Kidney tubule cell (primary cell): ENCODE results near the gene GOLGA6L10.
A peak's percentile ranks its signal among the peaks of the same experiment; 100 is the strongest.
"Not testable (repeated sequence)": the region's sequence is repeated elsewhere in the genome, so short reads cannot be mapped to it uniquely, and the experiment has no call there.

Experiments
- DNase-seq: peaks from one replicate; pipeline ENCODE4 v3.0.0-alpha.2; 2018; ENCODE audit warnings: low spot score

Gene GOLGA6L10

GRCh38 chr15:82317516-82317915 lies 31.8 kb downstream of the GOLGA6L10 start:
- DNase-seq: not testable (repeated sequence)

- no peak for DNase-seq
These were observed 32.2 kb downstream of the GOLGA6L10 start for GRCh38 chr15:82317091-82317489.

- not testable (repeated sequence) for DNase-seq
These were observed 32.8 kb downstream of the GOLGA6L10 start for GRCh38 chr15:82316247-82317090.

GRCh38 chr15:82315519-82316246 lies 33.6 kb downstream of the GOLGA6L10 start:
- no peak for DNase-seq

GRCh38 chr15:82314769-82315518 lies 34.3 kb downstream of the GOLGA6L10 start:
- no peak for DNase-seq

GRCh38 chr15:82313951-82314768 lies 35.1 kb downstream of the GOLGA6L10 start:
- DNase-seq: not testable (repeated sequence)

- DNase-seq: no peak
These were observed 35.8 kb downstream of the GOLGA6L10 start for GRCh38 chr15:82313446-82313845.

- DNase-seq: no peak
These were observed 36.5 kb downstream of the GOLGA6L10 start for GRCh38 chr15:82312586-82313349.

GRCh38 chr15:82311321-82311720 lies 38.0 kb downstream of the GOLGA6L10 start:
- not testable (repeated sequence) for DNase-seq

GRCh38 chr15:82309802-82310201 lies 39.5 kb downstream of the GOLGA6L10 start:
- no peak for DNase-seq

GRCh38 chr15:82307714-82308081 lies 41.6 kb downstream of the GOLGA6L10 start:
- DNase-seq: no peak

GRCh38 chr15:82306791-82307713 lies 42.2 kb downstream of the GOLGA6L10 start:
- DNase-seq: no peak

GRCh38 chr15:82305621-82306048 lies 43.6 kb downstream of the GOLGA6L10 start:
- DNase-seq: no peak

GRCh38 chr15:82304778-82305090 lies 44.5 kb downstream of the GOLGA6L10 start:
- DNase-seq: no peak

GRCh38 chr15:82303956-82304777 lies 45.1 kb downstream of the GOLGA6L10 start:
- DNase-seq: no peak

- no peak for DNase-seq
These were observed 47.8 kb downstream of the GOLGA6L10 start for GRCh38 chr15:82301296-82302016.

GRCh38 chr15:82300883-82301282 lies 48.4 kb downstream of the GOLGA6L10 start:
- no peak for DNase-seq

- peak; percentile 9 for DNase-seq
These were observed 48.9 kb downstream of the GOLGA6L10 start for GRCh38 chr15:82300326-82300725.
